DOHH2 (cell line): ENCODE results near the gene ADGRA1.

Experiments
- EZH2phosphoT487 ChIP-seq: fragments of 200-600 bp; sonication (generic); IDR thresholded peaks from 2 replicates; pipeline ENCODE4 v1.6.1; 2017; ENCODE audit warnings: borderline replicate concordance, mild to moderate bottlenecking, antibody characterized with exemption, low read length, moderate library complexity, mixed read lengths
- TF ChIP-seq, protein P1 (sequence below): fragments of 200-600 bp; sonication (generic); IDR thresholded peaks from one replicate; pipeline ENCODE4 v1.5.1; 2014; ENCODE audit warnings: antibody characterized with exemption, mild to moderate bottlenecking, low read depth, low read length; ENCODE audit not compliant: poor library complexity, severe bottlenecking

DNA sequence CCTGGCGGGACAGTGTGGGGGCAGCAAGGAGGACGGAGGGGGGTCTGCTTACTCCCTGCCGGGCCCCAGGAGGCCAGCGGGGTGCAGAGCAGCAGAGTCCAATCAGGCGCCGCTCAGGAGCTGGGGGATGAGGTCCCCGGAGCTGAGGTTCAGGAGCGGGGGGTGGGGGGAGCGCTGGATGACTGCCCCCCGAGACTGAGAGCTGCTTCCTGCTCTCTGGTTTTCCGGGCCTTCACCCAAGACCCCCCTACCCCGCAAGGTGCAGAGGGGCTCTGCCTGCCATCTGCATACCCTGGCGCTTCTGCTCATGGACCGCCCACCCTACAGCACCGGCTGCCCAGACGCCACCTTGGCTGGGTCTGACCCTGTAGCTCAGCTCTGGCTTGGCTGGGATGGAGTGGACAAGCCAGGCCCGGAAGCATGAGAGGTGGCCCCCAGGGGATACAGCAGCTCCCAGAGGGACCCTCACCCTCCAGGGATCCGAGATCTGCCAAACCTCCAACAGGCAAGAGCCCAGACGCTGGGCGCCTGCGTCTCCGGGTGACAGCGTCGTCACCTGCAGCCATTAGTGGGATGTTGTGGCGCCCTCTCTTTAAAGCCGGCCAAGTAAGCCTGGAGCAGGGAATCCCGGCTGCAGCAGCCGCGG is 73.2 kb downstream of the ADGRA1 start:
- TF ChIP-seq, protein P1, sequence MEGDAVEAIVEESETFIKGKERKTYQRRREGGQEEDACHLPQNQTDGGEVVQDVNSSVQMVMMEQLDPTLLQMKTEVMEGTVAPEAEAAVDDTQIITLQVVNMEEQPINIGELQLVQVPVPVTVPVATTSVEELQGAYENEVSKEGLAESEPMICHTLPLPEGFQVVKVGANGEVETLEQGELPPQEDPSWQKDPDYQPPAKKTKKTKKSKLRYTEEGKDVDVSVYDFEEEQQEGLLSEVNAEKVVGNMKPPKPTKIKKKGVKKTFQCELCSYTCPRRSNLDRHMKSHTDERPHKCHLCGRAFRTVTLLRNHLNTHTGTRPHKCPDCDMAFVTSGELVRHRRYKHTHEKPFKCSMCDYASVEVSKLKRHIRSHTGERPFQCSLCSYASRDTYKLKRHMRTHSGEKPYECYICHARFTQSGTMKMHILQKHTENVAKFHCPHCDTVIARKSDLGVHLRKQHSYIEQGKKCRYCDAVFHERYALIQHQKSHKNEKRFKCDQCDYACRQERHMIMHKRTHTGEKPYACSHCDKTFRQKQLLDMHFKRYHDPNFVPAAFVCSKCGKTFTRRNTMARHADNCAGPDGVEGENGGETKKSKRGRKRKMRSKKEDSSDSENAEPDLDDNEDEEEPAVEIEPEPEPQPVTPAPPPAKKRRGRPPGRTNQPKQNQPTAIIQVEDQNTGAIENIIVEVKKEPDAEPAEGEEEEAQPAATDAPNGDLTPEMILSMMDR, result no peak
- TF ChIP-seq EZH2phosphoT487, result no peak
